OCI-LY1 (cell line): ENCODE measurements around the gene TSPAN10.

Source experiments
- H2AFZ ChIP-seq: fragments of 200-600 bp; sonication (generic), shearing (Covaris generic); 2 replicates; pipeline ENCODE4 v1.6.0; 2014; ENCODE audit warnings: antibody characterized with exemption, mild to moderate bottlenecking, low read length
- H3F3A ChIP-seq: fragments of 200-600 bp; sonication (generic), shearing (Covaris generic); 2 replicates; pipeline ENCODE4 v1.6.0; 2014; ENCODE audit warnings: mild to moderate bottlenecking, antibody characterized with exemption, low read length, moderate library complexity; ENCODE audit not compliant: insufficient read depth
- H3K27ac ChIP-seq: fragments of 200-600 bp; sonication (generic); 2 replicates; pipeline ENCODE4 v1.5.1; 2014; ENCODE audit warnings: low read length, mixed run types, mild to moderate bottlenecking, low read depth; ENCODE audit not compliant: poor library complexity, severe bottlenecking
- H3K27me3 ChIP-seq: fragments of 200-600 bp; sonication (generic); 2 replicates; pipeline ENCODE4 v1.6.0; 2014; ENCODE audit warnings: antibody characterized with exemption, mild to moderate bottlenecking, low read length, moderate library complexity; ENCODE audit not compliant: insufficient read depth
- H3K36me3 ChIP-seq: fragments of 200-600 bp; sonication (generic); 2 replicates; pipeline ENCODE4 v1.6.1; 2014; ENCODE audit warnings: mild to moderate bottlenecking, antibody characterized with exemption, low read length, moderate library complexity, mixed read lengths; ENCODE audit not compliant: insufficient read depth
- H3K4me1 ChIP-seq: fragments of 200-600 bp; sonication (generic); 2 replicates; pipeline ENCODE4 v1.5.1; 2014; ENCODE audit warnings: mild to moderate bottlenecking, low read length, moderate library complexity; ENCODE audit not compliant: insufficient read depth, severe bottlenecking
- H3K4me2 ChIP-seq: fragments of 200-600 bp; sonication (generic), shearing (Covaris generic); 2 replicates; pipeline ENCODE4 v1.6.1; 2014; ENCODE audit warnings: low read length
- H3K4me3 ChIP-seq: fragments of 200-600 bp; sonication (generic); 2 replicates; pipeline ENCODE4 v1.5.1; 2014; ENCODE audit warnings: low read length, low read depth, mild to moderate bottlenecking, mixed read lengths; ENCODE audit not compliant: poor library complexity, severe bottlenecking
- H3K79me2 ChIP-seq: fragments of 200-600 bp; shearing (Covaris generic); 2 replicates; pipeline ENCODE4 v1.6.1; 2016; ENCODE audit warnings: mixed run types, low read length, mixed read lengths; ENCODE audit not compliant: insufficient read depth
- H3K9ac ChIP-seq: fragments of 200-600 bp; sonication (generic), shearing (Covaris generic); 2 replicates; pipeline ENCODE4 v1.6.1; 2014; ENCODE audit warnings: mild to moderate bottlenecking, low read length, mixed read lengths
- H3K9me2 ChIP-seq: fragments of 200-600 bp; sonication (generic), shearing (Covaris generic); 2 replicates; pipeline ENCODE4 v1.6.1; 2014; ENCODE audit warnings: low read depth, mild to moderate bottlenecking, low read length, mixed read lengths
- H3K9me3 ChIP-seq: fragments of 200-600 bp; shearing (Covaris generic); 2 replicates; pipeline ENCODE4 v1.6.1; 2014; ENCODE audit warnings: low read length, mixed read lengths
- H4K20me1 ChIP-seq: fragments of 200-600 bp; sonication (generic), shearing (Covaris generic); 2 replicates; pipeline ENCODE4 v1.6.0; 2016; ENCODE audit warnings: mild to moderate bottlenecking, low read length; ENCODE audit not compliant: insufficient read depth
- CTCF ChIP-seq: fragments of 200-600 bp; sonication (generic), shearing (Covaris generic); IDR thresholded peaks from 2 replicates; pipeline ENCODE4 v1.5.1; 2017; ENCODE audit warnings: mild to moderate bottlenecking, antibody characterized with exemption, low read length, moderate library complexity, mixed read lengths
- EZH2 ChIP-seq: fragments of 200-600 bp; sonication (generic), shearing (Covaris generic); IDR thresholded peaks from 2 replicates; pipeline ENCODE4 v1.8.0; 2017; ENCODE audit warnings: borderline replicate concordance, mixed run types, mild to moderate bottlenecking, antibody characterized with exemption, low read length, moderate library complexity, mixed read lengths

Gene TSPAN10

DNA sequence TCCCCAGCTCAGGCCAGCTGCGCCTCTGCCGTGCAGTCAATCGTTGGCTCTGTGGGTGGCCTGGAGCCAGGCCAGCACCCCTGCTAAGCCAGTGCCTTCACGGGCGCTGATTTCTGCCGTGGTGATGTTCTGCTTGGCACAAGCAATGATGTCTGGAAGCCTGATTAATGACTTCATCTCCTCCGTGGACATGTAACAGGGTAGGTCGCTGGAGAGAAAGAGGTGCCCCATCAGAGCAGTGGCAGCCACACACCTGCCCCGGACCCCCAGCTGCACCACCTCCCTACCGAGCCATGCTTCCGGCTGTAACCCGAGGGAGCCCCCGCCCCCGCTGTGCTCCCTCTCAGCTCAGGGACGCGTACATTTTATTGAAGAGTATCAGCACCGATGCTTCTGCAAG, 44.7 kb downstream of the TSPAN10 start:
- no peak overlapping the region for H3K4me3 ChIP-seq

DNA sequence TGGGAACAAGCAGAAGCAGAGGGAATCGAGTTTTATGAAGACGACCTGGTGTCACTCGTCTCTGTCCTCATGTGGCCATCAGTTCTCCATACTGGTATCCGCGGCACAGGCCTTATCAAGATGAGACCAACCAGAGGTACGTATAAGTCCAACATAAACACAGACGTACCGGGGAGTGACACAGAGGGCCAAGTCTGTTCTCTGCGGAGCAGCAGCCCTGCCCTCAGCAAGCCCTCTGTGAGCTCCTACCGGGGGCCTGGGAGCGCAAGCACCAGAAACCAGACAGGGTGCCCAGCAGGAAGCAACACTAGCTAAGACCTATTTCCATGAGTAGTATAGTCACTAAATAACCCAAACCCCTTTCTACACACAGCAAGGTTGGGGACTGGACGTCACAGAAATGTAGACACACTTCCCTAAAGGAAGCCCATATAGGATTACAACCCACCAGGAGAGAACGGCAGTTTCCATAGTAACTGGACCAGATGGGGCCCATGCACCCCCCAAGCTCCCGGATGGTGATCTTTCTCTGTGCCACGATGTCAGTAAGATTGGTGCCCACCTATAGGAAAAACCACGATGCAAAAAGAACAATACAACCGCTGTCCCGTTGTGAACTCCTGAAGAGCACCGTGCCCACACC, 45.7 kb downstream of the TSPAN10 start:
- H3K4me1 ChIP-seq = peaks cover 28% of the 10 kb centered on the region
- H3F3A ChIP-seq = no peaks in the 10 kb centered on the region
- H3K9me3 ChIP-seq = no peaks in the 10 kb centered on the region
- peak overlapping the region; percentile 87 for H3K4me2 ChIP-seq
- H3K27ac ChIP-seq = no peak overlapping the region
- peaks cover 15% of the 10 kb centered on the region for H3K79me2 ChIP-seq
- H4K20me1 ChIP-seq = no peaks in the 10 kb centered on the region
- H3K9me2 ChIP-seq = no peaks in the 10 kb centered on the region
- no peaks in the 10 kb centered on the region for H3K27me3 ChIP-seq
- peak overlapping the region; percentile 82 for H3K4me3 ChIP-seq
- no peak for TF ChIP-seq CTCF
- no peak for TF ChIP-seq EZH2
- H3K9ac ChIP-seq = peak overlapping the region; percentile 86
- peaks cover 24% of the 10 kb centered on the region; the same call in 1 of the 2 replicates for H3K36me3 ChIP-seq
- no peak overlapping the region for H2AFZ ChIP-seq

More for the DNA sequence above, 44.7 kb downstream of the TSPAN10 start:
- H2AFZ ChIP-seq = no peak overlapping the region
- peaks cover 28% of the 10 kb centered on the region for H3K4me1 ChIP-seq
- peaks cover 15% of the 10 kb centered on the region for H3K79me2 ChIP-seq
- no peaks in the 10 kb centered on the region for H3K9me3 ChIP-seq
- H3K27ac ChIP-seq = no peak overlapping the region
- no peaks in the 10 kb centered on the region for H3F3A ChIP-seq
- H4K20me1 ChIP-seq = no peaks in the 10 kb centered on the region
- peaks cover 15% of the 10 kb centered on the region; the same call in 1 of the 2 replicates for H3K36me3 ChIP-seq
- H3K9ac ChIP-seq = no peak overlapping the region
- H3K27me3 ChIP-seq = no peaks in the 10 kb centered on the region
- H3K9me2 ChIP-seq = no peaks in the 10 kb centered on the region
- no peak overlapping the region for H3K4me2 ChIP-seq
- TF ChIP-seq EZH2 = no peak
- TF ChIP-seq CTCF = no peak

DNA sequence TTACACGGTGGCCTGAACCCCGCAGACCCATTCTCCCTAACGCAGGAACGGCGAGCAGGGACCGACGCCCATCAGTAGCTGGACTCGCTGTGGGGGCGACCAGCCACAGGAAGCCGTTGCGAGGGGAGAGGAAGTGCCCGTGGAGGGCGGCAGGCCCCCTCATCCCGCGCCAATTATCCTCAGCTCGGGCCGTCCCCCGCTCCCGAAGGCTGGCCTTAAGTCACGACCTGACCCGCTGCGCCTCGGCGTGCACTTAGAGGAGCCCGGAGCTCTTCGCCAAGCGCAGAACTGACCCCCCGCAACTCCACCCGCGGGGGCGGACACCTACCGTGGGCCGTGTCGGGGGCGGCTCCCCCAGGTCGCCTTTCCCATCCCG, 46.2 kb downstream of the TSPAN10 start:
- TF ChIP-seq EZH2 (no peak), CTCF (no peak)
- peak overlapping the region; percentile 87 for H3K4me2 ChIP-seq
- H3K79me2 ChIP-seq = peaks cover 15% of the 10 kb centered on the region
- H3K27me3 ChIP-seq = no peaks in the 10 kb centered on the region
- H3K9me2 ChIP-seq = no peaks in the 10 kb centered on the region
- peaks cover 28% of the 10 kb centered on the region for H3K4me1 ChIP-seq
- no peak overlapping the region for H2AFZ ChIP-seq
- no peak overlapping the region for H3K27ac ChIP-seq
- no peaks in the 10 kb centered on the region for H3K9me3 ChIP-seq
- H3F3A ChIP-seq = no peaks in the 10 kb centered on the region
- peaks cover 29% of the 10 kb centered on the region; the same call in 1 of the 2 replicates for H3K36me3 ChIP-seq
- H3K9ac ChIP-seq = peak overlapping the region; percentile 86
- H4K20me1 ChIP-seq = no peaks in the 10 kb centered on the region
- H3K4me3 ChIP-seq = peak overlapping the region; percentile 82
